H1 (cell line): ENCODE measurements around the gene POLDIP3.

Source experiments
- EP300 ChIP-seq, 2 experiments: IDR thresholded peaks; 1 replicate in 1 of 2; 2 replicates in 1 of 2; pipeline ENCODE4 v1.6.1; 2011 to 2012; ENCODE audit warnings: low read depth in 2 of 2, low read length in 2 of 2, mild to moderate bottlenecking in 2 of 2, borderline replicate concordance in 1 of 2, inconsistent platforms in 1 of 2, moderate library complexity in 1 of 2
- GABPA ChIP-seq: IDR thresholded peaks from 2 replicates; pipeline ENCODE4 v1.6.1; 2011; ENCODE audit warnings: mild to moderate bottlenecking, low read length, moderate library complexity, borderline replicate concordance; ENCODE audit not compliant: insufficient read depth
- KDM1A ChIP-seq: fragments of 200-600, 300-600 bp; sonication (generic); IDR thresholded peaks from 2 replicates; pipeline ENCODE4 v1.7.1; 2016; ENCODE audit warnings: mild to moderate bottlenecking, low read length, borderline replicate concordance
- RAD21 ChIP-seq, 2 experiments: IDR thresholded peaks in 1 of 2; conservative IDR thresholded peaks in 1 of 2; 2 replicates each; pipeline ENCODE4 v1.6.1; 2011; ENCODE audit warnings: low read depth in 2 of 2, low read length in 2 of 2, improper control_type of control experiment in 1 of 2, inconsistent platforms in 1 of 2, mild to moderate bottlenecking in 1 of 2, moderate library complexity in 1 of 2
- SP1 ChIP-seq: IDR thresholded peaks from 2 replicates; pipeline ENCODE4 v1.6.1; 2011; ENCODE audit warnings: low read depth, low read length
- SRF ChIP-seq: IDR thresholded peaks from 2 replicates; pipeline ENCODE4 v1.6.1; 2011; ENCODE audit warnings: mild to moderate bottlenecking, low read depth, low read length, moderate library complexity
- TEAD4 ChIP-seq: IDR thresholded peaks from 2 replicates; pipeline ENCODE4 v1.6.1; 2012; ENCODE audit warnings: low read depth, low read length, inconsistent platforms, mixed read lengths

DNA sequence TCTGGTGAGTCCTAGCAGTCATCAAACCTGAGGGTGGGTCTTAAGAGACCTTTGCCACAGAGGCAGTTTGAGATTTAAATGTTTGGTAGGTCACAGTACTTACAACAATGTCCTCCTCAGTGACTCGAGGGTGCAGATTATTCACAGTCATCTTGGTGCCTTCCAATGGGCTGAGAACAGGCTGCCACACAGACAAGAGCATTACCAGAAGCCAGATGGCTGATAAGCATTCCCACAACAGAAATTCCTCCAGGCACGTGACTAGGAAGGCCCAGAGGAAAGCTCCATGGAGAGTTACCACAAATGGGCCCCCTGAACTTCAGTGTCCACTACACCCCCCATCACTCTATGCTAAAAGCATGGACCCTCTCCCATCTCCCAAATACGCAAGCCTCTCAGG lies 19.2 kb downstream of the POLDIP3 start:
- TF ChIP-seq TEAD4 (no peak), SRF (no peak), EP300 (IDR thresholded peaks at IDR 0.05; ENCODE audit: borderline replicate concordance in 1 of 2, low read depth in 2 of 2, low read length in 2 of 2) (no peak), KDM1A (no peak), GABPA (no peak), SP1 (no peak), RAD21 (IDR thresholded peaks at IDR 0.05 in 1 of 2, conservative IDR thresholded peaks at IDR 0.05 in 1 of 2; ENCODE audit: low read depth in 2 of 2, low read length in 2 of 2) (no peak)
